ENCODE data around the gene FABP7. TPM values are rescaled to one million over a fixed set of nuclear protein-coding genes. Genes with fewer than 3 reads are reported as not detected.

The FABP7 gene
- total and polyA plus RNA-seq, 2 donors (not counting 1 experiment from before 2014, with no cell fraction given) = not detected

DNA sequence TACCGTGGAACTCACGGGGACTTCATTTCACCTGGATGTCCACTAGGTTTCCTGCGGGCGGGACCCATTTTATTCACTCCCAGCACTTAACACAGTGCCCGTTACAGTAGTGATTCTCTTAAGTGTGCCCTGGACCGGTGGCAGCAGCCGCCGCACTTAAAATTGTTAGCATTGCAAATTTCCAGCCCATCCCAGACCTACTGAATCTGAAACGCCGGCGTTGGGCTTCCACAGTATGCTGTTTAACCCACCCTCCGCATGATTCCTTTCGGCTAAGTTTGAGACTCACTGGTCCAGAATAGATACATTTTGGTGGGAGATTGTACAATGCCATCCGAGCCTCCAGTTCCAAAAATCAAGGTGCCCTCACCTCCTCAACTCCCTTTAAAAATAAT is 10.5 kb downstream of the FABP7 start:
- ATAC-seq (ENCODE audit: low read depth) = no peak
- intact Hi-C loops (cut with micrococcal nuclease) = no loop called here
- no peaks in the 10 kb centered on the region for H3K9me3 ChIP-seq (ENCODE audit: control extremely low read depth in 1 of 3, control insufficient read depth in 2 of 3, insufficient read depth in 1 of 3, low read length in 2 of 3)
- Mint-ChIP-seq H3K27ac (peak overlapping the region; percentile 91), H3K4me3 (peak overlapping the region; percentile 75), H3K27me3 (peaks cover 22% of the 10 kb centered on the region), H3K4me1 (peaks cover 21% of the 10 kb centered on the region), H3K9me3 (ENCODE audit: insufficient read depth) (no peaks in the 10 kb centered on the region)
- WGBS (ENCODE audit: insufficient coverage) = 1% methylated on average over 8 of the region's 14 CpGs
- peaks cover 18 to 23% of the 10 kb centered on the region in 2 donors for H3K4me1 ChIP-seq (ENCODE audit: control insufficient read depth in 2 of 2, insufficient read depth in 2 of 2, low read length in 2 of 2)
- no peak for TF ChIP-seq EZH2 (IDR thresholded peaks at IDR 0.05; ENCODE audit: borderline replicate concordance, insufficient read depth, low read depth, low read length, poor library complexity, severe bottlenecking)
- TF ChIP-seq, protein P1, sequence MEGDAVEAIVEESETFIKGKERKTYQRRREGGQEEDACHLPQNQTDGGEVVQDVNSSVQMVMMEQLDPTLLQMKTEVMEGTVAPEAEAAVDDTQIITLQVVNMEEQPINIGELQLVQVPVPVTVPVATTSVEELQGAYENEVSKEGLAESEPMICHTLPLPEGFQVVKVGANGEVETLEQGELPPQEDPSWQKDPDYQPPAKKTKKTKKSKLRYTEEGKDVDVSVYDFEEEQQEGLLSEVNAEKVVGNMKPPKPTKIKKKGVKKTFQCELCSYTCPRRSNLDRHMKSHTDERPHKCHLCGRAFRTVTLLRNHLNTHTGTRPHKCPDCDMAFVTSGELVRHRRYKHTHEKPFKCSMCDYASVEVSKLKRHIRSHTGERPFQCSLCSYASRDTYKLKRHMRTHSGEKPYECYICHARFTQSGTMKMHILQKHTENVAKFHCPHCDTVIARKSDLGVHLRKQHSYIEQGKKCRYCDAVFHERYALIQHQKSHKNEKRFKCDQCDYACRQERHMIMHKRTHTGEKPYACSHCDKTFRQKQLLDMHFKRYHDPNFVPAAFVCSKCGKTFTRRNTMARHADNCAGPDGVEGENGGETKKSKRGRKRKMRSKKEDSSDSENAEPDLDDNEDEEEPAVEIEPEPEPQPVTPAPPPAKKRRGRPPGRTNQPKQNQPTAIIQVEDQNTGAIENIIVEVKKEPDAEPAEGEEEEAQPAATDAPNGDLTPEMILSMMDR (IDR thresholded peaks at IDR 0.05) = no peak
- H3K4me3 ChIP-seq (ENCODE audit: control extremely low read depth in 1 of 5, extremely low read depth in 1 of 5, insufficient read depth in 1 of 5, low read depth in 2 of 5, low read length in 4 of 5) = peak overlapping the region; percentile 36 to 60 (median 57)
- DNase-seq = no peak
- no peaks in the 10 kb centered on the region for H3K79me2 ChIP-seq (ENCODE audit: control insufficient read depth, insufficient read depth, low read length)
- H3K27ac ChIP-seq (ENCODE audit: low read length in 2 of 2) = no peak overlapping the region
- H4K20me1 ChIP-seq (ENCODE audit: control insufficient read depth, insufficient read depth, low read length, poor library complexity, severe bottlenecking) = no peaks in the 10 kb centered on the region
- ChIA-PET CTCF (interaction anchor here (0.7 to 1.3 kb wide), 4 partner anchors 38 to 59 kb away, joined by 3 to 5 read pairs (median 4); no protein-coding TSS in a partner anchor), POLR2A (interaction anchor here (1.3 kb wide), 1 partner anchor 39 kb away, joined by 3 read pairs; no protein-coding TSS in a partner anchor)
- peak overlapping the region; percentile 73 for H3K4me2 ChIP-seq (replicated peaks; ENCODE audit: low read depth, low read length, poor library complexity, severe bottlenecking)
- H3K27me3 ChIP-seq (replicated peaks in 1 of 4; ENCODE audit: control extremely low read depth in 1 of 4, control insufficient read depth in 3 of 4, insufficient read depth in 4 of 4, low read length in 3 of 4) = peaks cover 0 to 15% (median 5%) of the 10 kb centered on the region in 4 experiments
- H3K9ac ChIP-seq (ENCODE audit: low read length) = peak overlapping the region; percentile 59
- no peaks in the 10 kb centered on the region for H3K36me3 ChIP-seq (replicated peaks in 1 of 2; ENCODE audit: control extremely low read depth in 1 of 2, control insufficient read depth in 1 of 2, extremely low read depth in 1 of 2, insufficient read depth in 2 of 2, low read length in 1 of 2)
- peak overlapping the region; percentile 69 for H2AFZ ChIP-seq (ENCODE audit: insufficient read depth, low read depth, low read length, poor library complexity, severe bottlenecking)

DNA sequence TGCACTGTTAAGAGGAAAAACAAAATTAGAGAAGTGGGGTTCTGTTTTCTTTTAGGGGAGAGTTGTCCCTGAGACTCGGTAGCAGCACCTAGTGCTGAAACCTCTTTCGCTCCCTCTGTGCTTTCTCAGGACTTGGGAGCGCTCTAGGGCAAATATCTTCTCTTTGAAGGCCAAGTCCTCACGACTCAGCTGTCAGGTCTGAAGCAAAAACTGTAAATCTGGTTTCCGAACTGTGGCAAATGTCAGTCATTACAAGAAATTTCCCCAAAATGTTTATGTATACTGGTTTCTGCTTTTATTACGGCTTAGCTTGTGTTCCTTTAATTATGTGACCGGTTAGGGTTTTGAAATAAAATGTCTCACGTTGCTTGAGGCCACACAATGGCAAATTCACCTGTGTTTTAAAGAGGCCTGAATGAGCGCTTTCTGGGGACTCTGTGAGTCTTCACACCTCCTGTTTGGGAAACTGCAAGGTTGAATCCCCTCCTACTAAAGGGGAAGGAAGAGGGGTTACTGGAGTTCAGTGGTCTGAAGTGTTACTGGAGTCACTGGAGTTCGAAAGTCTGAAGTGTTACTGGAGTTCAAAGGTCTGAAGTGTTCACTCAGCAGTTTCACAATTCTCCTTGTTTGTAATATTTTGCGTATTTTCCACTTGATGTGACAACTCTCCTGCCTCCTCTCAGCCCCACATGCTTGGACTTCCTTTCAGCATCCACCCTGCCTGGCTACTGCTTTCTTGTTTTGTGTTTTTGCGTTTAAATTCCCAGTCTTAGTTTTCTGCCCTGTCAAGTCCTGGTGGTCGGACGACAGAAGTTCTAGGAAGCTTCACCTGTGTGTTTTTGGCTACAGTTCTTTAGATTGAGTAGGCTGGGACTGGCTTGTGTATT is 11.2 kb downstream of the FABP7 start:
- H3K4me3 ChIP-seq (ENCODE audit: control extremely low read depth in 1 of 5, extremely low read depth in 1 of 5, insufficient read depth in 1 of 5, low read depth in 2 of 5, low read length in 4 of 5) = peak overlapping the region in 3 of 5 experiments; percentile 36 to 58 (median 57)
- ATAC-seq (ENCODE audit: low read depth) (no peak), DNase-seq (peak; percentile 10)
- no peaks in the 10 kb centered on the region for H3K79me2 ChIP-seq (ENCODE audit: control insufficient read depth, insufficient read depth, low read length)
- H3K27me3 ChIP-seq (replicated peaks in 1 of 4; ENCODE audit: control extremely low read depth in 1 of 4, control insufficient read depth in 3 of 4, insufficient read depth in 4 of 4, low read length in 3 of 4) = peaks cover 0 to 15% (median 5%) of the 10 kb centered on the region in 4 experiments
- H4K20me1 ChIP-seq (ENCODE audit: control insufficient read depth, insufficient read depth, low read length, poor library complexity, severe bottlenecking) = no peaks in the 10 kb centered on the region
- Mint-ChIP-seq H3K4me1 (peaks cover 21% of the 10 kb centered on the region), H3K4me3 (peak overlapping the region; percentile 75), H3K27me3 (peaks cover 22% of the 10 kb centered on the region), H3K27ac (peak overlapping the region; percentile 13), H3K9me3 (ENCODE audit: insufficient read depth) (no peaks in the 10 kb centered on the region)
- H3K4me2 ChIP-seq (replicated peaks; ENCODE audit: low read depth, low read length, poor library complexity, severe bottlenecking) = peak overlapping the region; percentile 73
- no peaks in the 10 kb centered on the region for H3K36me3 ChIP-seq (replicated peaks in 1 of 2; ENCODE audit: control extremely low read depth in 1 of 2, control insufficient read depth in 1 of 2, extremely low read depth in 1 of 2, insufficient read depth in 2 of 2, low read length in 1 of 2)
- peak overlapping the region; percentile 59 for H3K9ac ChIP-seq (ENCODE audit: low read length)
- TF ChIP-seq EZH2 (IDR thresholded peaks at IDR 0.05; ENCODE audit: borderline replicate concordance, insufficient read depth, low read depth, low read length, poor library complexity, severe bottlenecking) = no peak
- TF ChIP-seq, protein P1 (IDR thresholded peaks at IDR 0.05) = no peak
- no peaks in the 10 kb centered on the region for H3K9me3 ChIP-seq (ENCODE audit: control extremely low read depth in 1 of 3, control insufficient read depth in 2 of 3, insufficient read depth in 1 of 3, low read length in 2 of 3)
- WGBS (ENCODE audit: insufficient coverage) = 35% methylated on average over 7 of the region's 14 CpGs
- POLR2A ChIA-PET = no interaction called here
- CTCF ChIA-PET = no interaction called here
- peaks cover 18 to 23% of the 10 kb centered on the region in 2 donors for H3K4me1 ChIP-seq (ENCODE audit: control insufficient read depth in 2 of 2, insufficient read depth in 2 of 2, low read length in 2 of 2)
- H2AFZ ChIP-seq (ENCODE audit: insufficient read depth, low read depth, low read length, poor library complexity, severe bottlenecking) = peak overlapping the region; percentile 69
- intact Hi-C loops (cut with micrococcal nuclease) = no loop called here
- H3K27ac ChIP-seq (ENCODE audit: low read length in 2 of 2) = no peak overlapping the region
